DMS53 treated with DMSO at 0.1 percent for 48 hours (cell line): ENCODE data around the gene H3-3A.

Source experiments
- DNase-seq: peaks from one replicate; lab custom pipeline; 2025; ENCODE audit not compliant: unreplicated experiment; lab: John Stamatoyannopoulos, UW

H3-3A gene

DNA sequence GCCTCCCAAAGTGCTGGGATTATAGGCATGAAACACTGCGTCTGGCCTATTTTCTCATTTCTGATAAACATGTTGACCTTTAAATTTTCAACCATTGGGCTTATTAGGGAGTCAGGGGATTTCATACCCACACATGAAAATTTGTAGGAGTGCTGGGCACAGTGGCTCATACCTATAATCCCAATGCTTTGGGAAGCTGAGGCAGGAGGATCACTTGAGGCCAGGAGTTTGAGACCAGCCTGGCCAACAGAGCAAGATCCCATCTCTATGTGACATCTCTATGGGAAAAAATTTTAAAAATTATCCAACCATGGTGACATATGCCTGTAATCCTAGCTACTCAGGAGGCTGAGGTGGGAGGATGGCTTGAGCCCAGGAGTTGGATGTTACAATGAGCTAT lies 10.5 kb upstream of the H3-3A start:
- DNase-seq: no peak

DNA sequence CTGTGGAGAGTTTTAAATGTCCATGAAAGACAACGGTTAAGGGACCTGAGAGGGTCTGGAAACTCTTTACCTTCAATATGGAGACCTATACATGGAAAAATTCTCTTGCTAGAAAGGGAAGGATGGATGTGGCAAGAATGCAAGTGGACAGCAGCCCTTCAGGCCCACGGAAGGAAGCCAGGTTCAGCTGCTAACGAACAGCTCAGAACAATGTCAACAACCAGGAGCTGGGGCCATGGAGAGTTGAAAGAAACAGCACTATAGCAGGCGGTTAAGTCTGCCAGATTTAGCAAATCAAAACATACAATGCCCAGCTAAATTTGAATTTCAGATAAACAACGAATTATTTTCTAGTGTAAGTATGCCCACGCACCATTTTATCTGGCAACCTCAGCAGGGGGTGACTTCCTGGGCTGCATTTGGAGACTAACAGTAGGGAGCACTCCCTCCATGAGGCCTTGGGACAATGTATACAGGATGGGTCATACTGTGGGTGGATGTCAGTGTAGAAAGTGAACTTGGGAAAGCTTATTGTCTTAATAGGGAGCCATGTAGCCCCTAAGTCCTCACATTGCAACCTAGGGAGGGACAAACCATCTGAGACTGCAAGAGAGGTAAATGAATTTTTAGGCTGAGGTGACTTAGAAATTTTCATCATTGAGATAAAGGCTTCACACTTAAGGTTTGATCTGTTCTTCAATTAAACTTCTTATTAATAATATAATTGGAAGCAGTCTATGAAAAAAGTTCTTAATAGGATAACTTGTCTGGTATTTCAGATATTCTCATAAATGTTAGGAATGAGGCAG lies 7.8 kb upstream of the H3-3A start:
- no peak for DNase-seq

DNA sequence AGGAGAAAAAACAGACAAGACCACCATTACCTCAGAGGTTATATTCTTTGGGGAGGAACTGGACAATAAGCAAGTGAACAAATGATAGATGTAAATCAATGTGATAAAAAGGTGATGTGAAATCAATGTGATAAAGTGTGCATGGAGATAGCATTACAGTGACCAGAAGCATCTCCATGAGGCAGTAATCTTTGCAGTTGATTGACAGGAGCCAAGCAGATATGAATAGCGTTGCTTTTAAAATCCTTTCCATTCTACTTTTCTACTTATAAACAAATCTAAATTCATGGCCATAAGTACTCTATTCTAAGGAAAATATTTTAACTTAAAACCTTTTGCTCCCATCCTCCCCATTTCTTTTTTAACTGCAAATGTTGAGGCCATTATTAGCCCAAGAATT lies 2.8 kb upstream of the H3-3A start:
- DNase-seq: no peak

DNA sequence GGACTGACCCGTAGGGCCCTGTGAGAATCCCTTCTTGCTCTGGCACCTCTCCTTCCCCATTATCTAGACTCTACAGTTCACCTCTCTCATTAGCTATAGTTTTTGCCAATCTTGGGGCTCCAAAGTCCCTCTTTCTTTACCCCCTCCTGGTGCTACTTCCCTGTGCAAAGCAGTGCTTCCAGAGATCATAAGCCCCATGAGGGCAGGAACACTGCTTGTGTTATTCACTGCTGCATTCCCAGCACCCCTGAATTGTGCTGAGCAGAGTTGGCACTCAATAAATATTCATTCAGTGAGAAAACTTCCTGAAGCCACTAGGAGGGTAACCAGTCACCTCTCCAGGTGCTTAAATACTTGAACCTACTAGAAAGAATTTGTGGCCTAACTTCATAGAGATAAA lies 2.1 kb upstream of the H3-3A start:
- DNase-seq: no peak

DNA sequence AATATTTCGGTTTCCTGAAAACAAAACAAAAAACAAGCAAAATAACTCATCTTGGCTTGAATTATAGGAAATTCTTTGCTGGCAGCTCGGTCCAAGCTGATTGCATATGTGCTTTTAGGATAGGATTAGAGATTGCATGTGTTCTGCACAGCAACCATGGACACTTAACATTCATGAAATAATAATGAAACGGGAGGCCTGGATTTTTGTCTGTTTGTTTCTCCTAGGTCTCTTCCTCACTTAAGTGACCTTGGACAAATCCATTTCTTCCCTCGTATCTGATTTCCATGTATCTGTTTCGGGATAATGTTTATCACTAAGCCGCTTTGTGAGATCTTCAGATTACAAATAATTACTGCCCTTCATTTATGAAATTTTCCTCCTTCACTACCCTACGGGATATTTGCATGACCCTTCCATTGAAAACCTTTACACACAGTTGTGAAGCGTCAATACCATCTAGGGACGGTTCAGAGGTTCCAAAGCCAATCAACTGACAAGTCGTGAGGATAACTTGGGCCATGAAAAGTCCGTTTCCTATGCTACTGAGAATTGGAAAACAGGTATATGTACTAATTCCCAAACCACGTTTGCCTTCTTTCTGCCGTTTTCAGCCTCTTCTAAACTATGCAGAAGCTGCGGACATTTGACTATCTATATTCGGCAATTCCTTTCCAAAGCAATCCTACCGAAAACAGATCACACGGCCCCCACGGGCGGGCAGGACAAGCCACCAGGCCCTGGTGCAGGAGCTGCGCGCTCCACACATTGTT lies 1.3 kb upstream of the H3-3A start:
- no peak for DNase-seq

DNA sequence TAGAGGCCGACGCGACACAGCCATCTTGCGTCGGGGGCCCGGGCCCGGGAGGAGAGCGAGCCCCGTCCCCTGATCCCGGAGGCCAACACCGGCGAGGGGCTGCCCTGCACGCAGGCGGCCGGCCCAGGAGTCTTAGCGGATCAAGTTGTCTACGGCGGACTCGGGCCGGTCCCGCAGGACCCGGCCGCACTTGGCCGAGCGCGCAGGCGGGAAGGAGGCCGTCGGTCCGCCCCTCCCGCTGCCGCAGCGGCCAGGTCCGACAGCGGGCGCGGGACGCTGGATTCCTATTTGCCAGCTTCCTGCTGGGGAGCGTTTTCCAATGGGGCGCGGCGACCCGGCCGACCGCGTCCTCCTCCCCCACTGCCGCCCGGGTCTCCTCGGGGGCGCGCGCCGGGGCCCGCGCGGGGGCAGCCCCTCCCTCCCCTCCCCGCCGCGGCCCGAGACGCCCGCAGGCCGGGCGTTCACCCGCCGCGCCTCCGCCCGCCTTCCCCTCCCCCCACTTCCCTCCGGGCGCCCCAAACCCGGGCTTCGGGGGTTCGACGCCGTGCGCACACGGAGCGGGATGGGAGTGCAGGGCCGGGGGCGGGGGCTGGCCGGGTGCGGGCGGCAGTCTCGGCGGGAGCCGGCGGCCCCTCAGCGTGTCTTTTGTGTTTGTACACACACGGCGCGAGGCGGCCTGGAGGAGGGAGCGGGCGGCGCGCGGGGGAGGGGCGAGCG lies 517 bp upstream of the H3-3A start:
- DNase-seq: peak; percentile 66

DNA sequence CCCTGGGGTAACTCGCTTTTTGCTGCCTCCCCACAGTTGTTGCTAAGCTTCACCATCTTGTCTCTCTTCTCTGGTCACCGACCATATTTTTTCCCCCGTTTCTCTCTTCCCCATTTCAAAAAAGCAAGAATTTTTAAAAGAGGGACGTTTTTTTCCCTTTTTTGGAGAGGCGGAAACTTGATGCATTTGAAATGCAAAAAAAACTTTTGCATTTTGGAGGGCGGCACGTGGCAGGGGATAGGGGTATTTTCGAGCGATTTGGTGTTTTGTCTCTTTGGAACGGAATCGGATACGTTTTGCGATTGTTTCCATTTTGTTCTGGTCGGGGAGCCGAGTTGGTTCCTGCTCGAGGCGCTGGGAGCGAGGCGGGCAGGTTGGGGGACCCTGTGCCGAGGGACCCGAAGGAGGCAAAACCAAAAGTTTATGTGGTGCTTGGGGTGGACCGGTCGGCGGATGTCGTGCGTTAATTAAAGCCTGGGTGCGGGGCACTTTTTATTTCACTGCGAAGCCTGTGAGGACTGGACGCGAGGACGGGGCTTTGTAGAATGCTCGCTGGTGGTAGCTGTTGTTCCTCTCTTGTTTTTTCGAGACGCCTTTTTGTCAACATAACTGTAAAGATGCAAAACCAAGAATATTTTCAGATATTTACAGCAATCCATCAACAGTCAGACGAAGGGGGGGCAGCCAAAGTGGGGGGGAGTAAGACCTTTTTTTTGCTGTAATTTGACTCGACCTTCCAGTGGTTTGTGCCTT lies 884 bp downstream of the H3-3A start:
- peak; percentile 44 for DNase-seq

DNA sequence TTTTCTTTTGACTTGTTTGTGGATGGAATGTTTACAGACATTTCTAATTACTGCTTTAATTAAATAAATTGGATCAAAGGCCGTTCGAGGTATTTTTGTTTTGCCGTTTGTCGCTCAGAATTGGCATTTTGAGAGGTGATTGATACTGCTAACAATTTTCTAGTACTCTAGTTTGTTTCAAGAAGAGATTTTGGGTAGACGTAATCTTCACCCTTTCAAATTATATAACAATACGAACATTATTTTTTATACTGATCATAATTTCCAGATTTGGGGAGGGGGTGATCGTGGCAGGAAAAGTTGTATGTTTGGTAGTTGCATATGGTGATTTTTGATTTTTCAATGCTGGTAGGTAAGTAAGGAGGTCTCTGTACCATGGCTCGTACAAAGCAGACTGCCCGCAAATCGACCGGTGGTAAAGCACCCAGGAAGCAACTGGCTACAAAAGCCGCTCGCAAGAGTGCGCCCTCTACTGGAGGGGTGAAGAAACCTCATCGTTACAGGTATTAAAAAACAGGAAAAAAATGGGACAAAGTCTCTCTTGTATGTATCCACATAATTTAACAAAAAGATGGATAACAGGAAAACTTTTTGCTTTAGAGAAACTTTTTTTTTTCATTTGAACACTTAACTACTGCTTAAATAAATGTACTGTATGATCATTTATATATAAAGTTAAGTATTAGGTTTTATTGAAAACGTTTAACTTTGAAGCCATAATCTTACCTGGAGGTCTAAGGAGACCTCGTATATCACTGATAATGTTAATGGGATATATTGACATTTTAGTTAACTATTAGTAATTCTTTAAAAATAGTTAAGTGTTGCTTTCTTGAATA lies 1.7 kb downstream of the H3-3A start:
- peak; percentile 46 for DNase-seq

DNA sequence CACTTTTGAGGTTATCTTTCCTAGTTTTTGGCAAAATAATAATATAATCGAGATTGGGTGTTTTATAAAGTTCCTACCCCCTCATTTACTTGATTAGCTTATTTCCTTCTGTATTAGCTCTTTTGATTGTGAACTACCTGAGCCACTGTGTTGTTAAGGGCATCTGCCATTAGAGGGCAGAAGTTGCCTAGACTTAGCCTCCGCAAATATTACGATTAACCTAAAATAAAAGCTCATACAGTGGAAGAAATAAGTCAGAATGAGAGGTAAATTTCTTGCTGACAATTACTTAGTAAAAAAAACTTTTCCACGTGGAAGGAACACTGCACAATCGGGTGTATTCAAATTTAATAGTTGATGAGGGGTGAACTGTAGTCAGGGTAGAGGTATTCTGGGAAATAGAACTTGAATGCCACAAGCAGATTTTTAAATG lies 2.3 kb downstream of the H3-3A start:
- DNase-seq: peak; percentile 49

DNA sequence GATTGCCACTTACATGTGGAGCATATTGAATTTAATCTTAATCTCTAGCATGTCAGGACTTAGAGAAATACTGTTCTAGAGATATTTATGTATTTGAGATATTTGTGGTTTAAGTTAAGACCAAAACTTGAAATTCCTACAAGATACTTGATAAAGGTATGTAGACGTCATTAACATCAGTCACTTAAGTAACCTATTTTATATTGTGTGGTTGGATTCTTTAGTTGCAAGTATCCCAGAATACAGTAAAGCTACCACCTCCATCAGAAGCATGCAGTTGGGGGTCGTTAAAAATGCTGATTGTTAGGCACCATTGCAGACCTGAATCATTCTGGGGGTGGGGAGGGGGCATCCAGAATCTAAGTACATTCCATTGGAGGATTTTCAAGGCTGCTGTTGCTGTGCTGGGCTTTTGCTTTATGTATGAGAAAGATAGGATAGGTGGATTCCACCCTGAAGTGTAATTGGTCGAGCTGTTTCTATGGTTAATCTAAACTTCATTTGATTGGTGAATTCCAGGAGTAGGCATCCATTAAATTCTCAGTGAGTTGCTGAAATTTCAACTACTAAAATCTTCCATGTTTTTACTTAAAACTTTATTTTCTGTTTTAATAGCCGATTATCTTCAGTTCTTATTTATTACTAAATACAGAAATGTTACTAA lies 4.0 kb downstream of the H3-3A start:
- no peak for DNase-seq

DNA sequence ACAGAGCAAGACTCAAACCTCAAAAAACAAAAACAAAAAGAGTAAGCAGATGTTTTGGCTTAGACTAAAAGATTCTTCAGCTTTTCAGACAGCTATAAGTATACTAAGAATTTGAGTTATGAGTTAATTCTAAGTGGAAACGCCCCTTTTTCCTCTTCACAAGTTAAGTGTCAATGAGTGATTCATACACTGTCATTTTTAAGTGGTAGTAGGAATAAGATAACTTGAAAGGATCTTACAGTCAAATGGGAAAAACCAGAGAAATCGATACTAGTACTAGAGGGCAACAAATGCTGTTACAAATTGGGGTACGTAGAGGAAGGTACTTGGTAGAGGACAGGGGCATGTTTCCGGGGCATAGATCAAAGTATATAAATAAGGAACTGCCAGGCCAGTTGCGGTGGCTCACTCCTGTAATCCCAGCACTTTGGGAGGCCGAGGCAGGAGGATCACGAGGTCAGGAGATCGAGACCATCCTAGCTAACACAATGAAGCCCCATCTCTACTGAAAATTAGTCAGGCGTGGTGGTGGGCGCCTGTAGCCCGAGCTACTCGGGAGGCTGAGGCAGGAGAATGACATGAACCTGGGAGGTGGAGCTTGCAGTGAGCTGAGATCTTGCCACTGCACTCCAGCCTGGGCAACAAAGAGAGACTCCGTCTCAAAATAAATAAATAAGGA lies 7.4 kb downstream of the H3-3A start:
- DNase-seq: no peak

DNA sequence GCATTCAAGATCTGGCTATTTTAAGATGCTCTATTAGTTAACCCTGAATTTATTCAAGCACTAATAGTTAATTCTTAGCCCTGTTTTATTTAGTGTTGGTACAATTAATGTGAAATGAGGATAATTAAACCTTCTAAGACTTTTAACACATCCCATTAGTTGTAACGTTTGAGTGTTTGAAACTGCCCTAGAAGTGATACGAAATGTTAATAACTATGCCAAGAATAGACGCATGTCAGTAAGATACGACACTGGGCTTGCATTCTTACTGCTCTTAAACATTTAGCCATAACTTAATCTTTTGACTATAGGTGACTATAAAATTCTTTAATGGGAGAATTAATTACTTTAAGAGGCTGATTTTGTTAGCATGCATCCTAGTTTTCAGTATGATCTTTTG lies 9.8 kb downstream of the H3-3A start:
- no peak for DNase-seq

DNA sequence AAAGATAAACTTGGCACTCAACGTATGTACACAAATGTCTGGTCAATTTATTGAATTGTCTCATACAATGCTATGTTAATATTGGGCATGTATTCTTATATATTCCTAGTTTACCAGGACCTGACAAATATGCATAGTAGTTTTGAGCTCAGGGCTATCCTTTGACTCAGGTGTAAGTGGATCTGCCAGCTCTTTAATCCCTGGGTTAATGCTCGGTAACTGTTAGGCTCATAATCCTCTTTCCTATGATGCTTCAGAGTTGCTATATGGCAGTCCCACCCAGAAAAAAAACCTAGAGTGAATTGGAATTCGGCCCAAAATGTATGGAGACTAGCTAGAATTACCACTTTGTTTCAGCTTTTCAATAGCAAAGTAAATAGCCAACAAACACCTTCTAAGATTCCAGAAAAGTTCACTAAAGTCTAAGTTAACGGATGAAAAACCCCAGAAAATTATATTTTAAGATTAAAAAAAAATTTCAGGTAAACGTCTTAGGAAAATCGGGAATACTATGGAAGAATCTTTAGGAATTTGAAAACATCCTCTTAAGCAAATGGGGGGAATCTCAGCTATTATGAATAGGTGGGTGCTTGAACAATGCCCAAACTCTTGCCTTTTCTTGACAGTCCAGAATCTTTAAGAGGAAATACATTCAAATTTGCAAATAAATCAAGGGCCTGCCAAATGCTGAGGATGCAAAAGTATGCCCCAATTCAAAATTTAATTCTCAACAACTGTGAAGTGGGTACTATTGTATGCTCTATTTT lies 10.9 kb downstream of the H3-3A start:
- no peak for DNase-seq

DNA sequence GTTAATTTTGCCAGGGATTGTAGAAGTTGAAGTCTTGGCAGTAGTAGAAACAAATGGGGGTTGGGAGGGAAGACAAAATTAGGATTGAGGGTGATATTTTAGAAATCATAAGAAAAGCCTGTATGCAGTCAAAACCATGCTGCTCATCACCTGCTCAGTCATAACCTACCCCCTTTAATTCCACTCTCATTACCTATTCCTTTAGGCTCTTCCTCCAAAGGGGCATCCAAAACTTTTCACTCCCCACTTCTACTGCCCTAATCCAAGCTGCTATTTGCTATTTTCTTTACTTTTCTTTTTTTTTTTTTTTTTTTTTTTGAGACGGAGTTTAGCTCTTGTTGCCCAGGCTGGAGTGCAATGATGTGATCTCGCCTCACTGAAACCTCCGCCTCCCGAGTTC lies 11.5 kb downstream of the H3-3A start:
- DNase-seq: no peak

DNA sequence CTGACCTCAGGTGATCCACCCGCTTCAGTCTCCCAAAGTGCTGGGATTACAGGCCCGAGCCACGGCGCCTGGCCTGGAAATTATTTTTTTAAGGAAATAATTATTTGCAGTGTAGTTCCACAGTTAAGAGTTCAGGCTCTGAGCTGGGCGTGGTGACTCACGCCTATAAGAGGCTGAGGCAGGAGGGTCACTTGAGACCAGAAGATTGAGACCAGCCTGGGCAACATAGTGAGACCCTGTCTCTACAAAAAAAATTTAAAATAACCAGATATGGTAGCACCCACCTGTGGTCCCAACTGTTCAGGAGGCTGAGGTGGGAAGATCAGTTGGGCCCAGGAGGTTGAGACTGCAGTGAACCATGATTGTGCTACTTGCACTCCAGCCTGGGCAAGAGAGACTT lies 13.9 kb downstream of the H3-3A start:
- DNase-seq: no peak

DNA sequence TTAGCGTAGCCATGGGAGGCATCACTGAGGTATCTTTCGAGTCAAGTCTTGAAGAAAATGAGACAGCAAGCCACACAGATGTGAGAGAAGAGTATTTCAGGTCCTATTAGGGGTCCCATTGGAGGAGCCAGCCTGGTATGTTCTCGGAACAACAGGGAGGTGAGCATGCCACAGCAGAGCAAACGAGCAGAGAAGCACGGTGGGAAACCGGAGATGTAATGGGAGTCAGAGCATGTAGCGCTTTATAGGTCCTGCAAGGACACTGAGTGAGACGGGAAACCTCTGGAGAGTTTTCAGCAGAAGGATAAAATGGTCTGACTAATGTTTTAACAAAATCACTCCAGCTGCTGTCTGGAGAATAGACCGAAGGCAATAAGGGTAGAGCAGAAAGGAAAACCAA lies 15.9 kb downstream of the H3-3A start:
- no peak for DNase-seq

DNA sequence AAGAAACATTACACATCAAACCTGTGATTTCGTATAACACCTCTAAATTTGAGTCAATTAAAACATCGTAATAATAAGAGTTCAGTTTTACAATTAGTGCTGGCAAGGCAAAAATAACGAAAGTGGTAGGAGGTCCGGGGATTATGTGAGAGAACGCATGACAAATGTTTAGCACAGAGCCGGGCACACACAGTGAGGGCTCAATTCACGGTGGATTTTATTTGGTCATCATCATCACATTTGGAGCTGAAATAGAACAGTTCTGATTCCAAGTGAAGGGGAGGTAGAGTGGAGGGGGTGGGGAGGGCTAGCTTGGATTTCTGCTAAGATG lies 20.0 kb downstream of the H3-3A start:
- DNase-seq: no peak

DNA sequence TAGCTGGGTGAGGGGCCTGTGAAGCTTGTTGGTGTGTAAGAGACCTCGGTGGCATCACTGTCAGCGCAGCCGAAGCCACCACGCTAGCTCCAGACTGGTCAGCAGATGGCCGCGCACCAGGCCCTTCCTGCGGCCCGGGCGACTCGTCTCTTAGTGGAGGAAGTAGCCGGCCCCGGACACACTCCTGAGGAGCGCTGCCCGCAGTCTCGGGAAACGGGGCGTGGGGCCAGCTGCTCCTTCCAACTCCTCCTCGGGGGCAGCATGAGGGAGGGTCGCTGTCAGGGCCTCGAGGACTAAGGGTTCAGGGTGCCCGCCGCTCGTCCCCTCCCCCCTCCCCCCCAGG lies 20.4 kb downstream of the H3-3A start:
- peak; percentile 23 for DNase-seq
